ENCODE results near the gene CREBRF. TPM values are rescaled to one million over a fixed set of nuclear protein-coding genes. Genes with fewer than 3 reads are reported as not detected.

Gene CREBRF
- total and polyA plus RNA-seq, 2 experiments from 2014 or later: 2.0 to 3.5 TPM

Small RNAs within 50 kb of the gene (small RNA-seq; reads per million reads assigned to genes)
- gene RF00019 (ENCODE audit: low replicate concordance): not detected
- gene SNORA74B (ENCODE audit: low replicate concordance): 12.9 reads per million, percentile 97 among the genes with 10 or more reads in this experiment

Other genes with a start within 250 kb of the CREBRF start
- 92.2 and 99.9 TPM in 2 replicates for gene ERGIC1, start 222.1 kb upstream of the CREBRF start, total RNA-seq (2014; rRNA removed; shearing (Covaris generic))
- gene ERGIC1, start 222.1 kb upstream of the CREBRF start, polyA plus RNA-seq (2016; fragmentation: Nextera tagmentation; extraction: Ambion mirVana): 21.2 and 25.2 TPM in 2 replicates
- 30.9 and 69.2 TPM in 2 replicates for gene RPL26L1, start 96.9 kb upstream of the CREBRF start, total RNA-seq (2014; rRNA removed; shearing (Covaris generic))
- 148 and 160 TPM in 2 replicates for gene RPL26L1, start 96.9 kb upstream of the CREBRF start, polyA plus RNA-seq (2016; fragmentation: Nextera tagmentation; extraction: Ambion mirVana)
- 75.0 and 75.9 TPM in 2 replicates for gene ATP6V0E1, start 72.6 kb upstream of the CREBRF start, total RNA-seq (2014; rRNA removed; shearing (Covaris generic))
- gene ATP6V0E1, start 72.6 kb upstream of the CREBRF start, polyA plus RNA-seq (2016; fragmentation: Nextera tagmentation; extraction: Ambion mirVana): 217 and 250 TPM in 2 replicates
- 13.7 and 17.0 TPM in 2 replicates for gene BNIP1, start 88.2 kb downstream of the CREBRF start, total RNA-seq (2014; rRNA removed; shearing (Covaris generic))
- gene BNIP1, start 88.2 kb downstream of the CREBRF start, polyA plus RNA-seq (2016; fragmentation: Nextera tagmentation; extraction: Ambion mirVana): 9.5 and 12.1 TPM in 2 replicates
- gene NKX2-5, start 178.9 kb downstream of the CREBRF start, total RNA-seq (2014; rRNA removed; shearing (Covaris generic)): 0.21 TPM in 1 of 2 replicates, not detected in the other
- 0.78 TPM in 1 of 2 replicates, not detected in the other for gene NKX2-5, start 178.9 kb downstream of the CREBRF start, polyA plus RNA-seq (2016; fragmentation: Nextera tagmentation; extraction: Ambion mirVana)